Measurements from ENCODE around the gene TTC28.
A peak's percentile ranks its signal among the peaks of the same experiment; 100 is the strongest.

TTC28 gene

GRCh38 chr22:28014211-28015045 is 665.2 kb downstream of the TTC28 start:
- DNase-seq, result no peak

- no peak for DNase-seq
Measured at GRCh38 chr22:28013611-28014010, 666.0 kb downstream of the TTC28 start.

- DNase-seq, result no peak
Measured at GRCh38 chr22:28012832-28013460, 666.7 kb downstream of the TTC28 start.

GRCh38 chr22:28009272-28009827 is 670.3 kb downstream of the TTC28 start:
- DNase-seq, result peak; percentile 82

- DNase-seq, result no peak
Measured at GRCh38 chr22:28008649-28009048, 671.0 kb downstream of the TTC28 start.

GRCh38 chr22:28008056-28008455 is 671.6 kb downstream of the TTC28 start:
- DNase-seq, result no peak

- DNase-seq, result no peak
Measured at GRCh38 chr22:28006271-28006670, 673.4 kb downstream of the TTC28 start.

GRCh38 chr22:28005513-28005912 is 674.1 kb downstream of the TTC28 start:
- DNase-seq, result no peak

- DNase-seq, result no peak
Measured at GRCh38 chr22:28004021-28004420, 675.6 kb downstream of the TTC28 start.

- DNase-seq, result no peak
Measured at GRCh38 chr22:28002863-28003565, 676.6 kb downstream of the TTC28 start.

- no peak for DNase-seq
Measured at GRCh38 chr22:28002181-28002700, 677.4 kb downstream of the TTC28 start.

- no peak for DNase-seq
Measured at GRCh38 chr22:28001171-28001835, 678.3 kb downstream of the TTC28 start.

- no peak for DNase-seq
Measured at GRCh38 chr22:28000361-28000760, 679.3 kb downstream of the TTC28 start.

GRCh38 chr22:27999876-28000275 is 679.8 kb downstream of the TTC28 start:
- DNase-seq, result no peak

GRCh38 chr22:27998511-27999410 is 680.9 kb downstream of the TTC28 start:
- no peak for DNase-seq

GRCh38 chr22:27997538-27997937 is 682.1 kb downstream of the TTC28 start:
- no peak for DNase-seq

GRCh38 chr22:27996981-27997380 is 682.7 kb downstream of the TTC28 start:
- DNase-seq, result no peak

- DNase-seq, result no peak
Measured at GRCh38 chr22:27996529-27996925, 683.1 kb downstream of the TTC28 start.

GRCh38 chr22:27995801-27996528 is 683.7 kb downstream of the TTC28 start:
- DNase-seq, result no peak

- DNase-seq, result no peak
Measured at GRCh38 chr22:27994481-27995331, 684.9 kb downstream of the TTC28 start.

Data from stimulated activated CD4-positive, alpha-beta T cell treated with anti-CD3 and anti-CD28 coated beads, Interleukin-4, amount 100 ng/mL, for 24 hours (primary cell).